Naive thymus-derived CD8-positive, alpha-beta T cell (primary cell): ENCODE results near the gene C1orf159. TPM values are rescaled to one million over a fixed set of nuclear protein-coding genes. Genes with fewer than 3 reads are reported as not detected.
A peak's percentile ranks its signal among the peaks of the same experiment; 100 is the strongest.
"Not testable (repeated sequence)": the region's sequence is repeated elsewhere in the genome, so short reads cannot be mapped to it uniquely, and the experiment has no call there.

Source experiments
- ATAC-seq, 2 donors: fragments of 150-1000 bp; cut with Tn5 transposase in 1 of 2; sonication (Bioruptor Pico), chemical (Tn5 transposase) in 1 of 2; 1 replicate in 1 of 2; 2 replicates in 1 of 2; pipeline ENCODE4 v1.10.0; 2021; ENCODE audit warnings: mild to moderate bottlenecking in 2 of 2, moderate library complexity in 2 of 2
- POLR2A ChIA-PET: fragments of 350-600 bp; sonication (Branson Sonifier 250); formaldehyde crosslinking; loops from one replicate; lab custom pipeline; 2021; ENCODE audit warnings: antibody characterized with exemption; lab: Charles Lee
- DNase-seq, 10 donors: peaks; one replicate each; pipeline versions ENCODE4 v3.0.0 to v3.0.0-alpha.2; 2020 to 2022
- H3K27ac Mint-ChIP-seq, 10 donors: one replicate each; pipeline ENCODE4 v1.8.0; 2020 to 2022; ENCODE audit warnings: mild to moderate bottlenecking in 10 of 10, mixed read lengths in 10 of 10, moderate library complexity in 4 of 10, inconsistent platforms in 1 of 10
- H3K27me3 Mint-ChIP-seq, 5 donors: one replicate each; pipeline ENCODE4 v1.8.0; 2021 to 2022; ENCODE audit warnings: mixed read lengths in 5 of 5
- H3K36me3 Mint-ChIP-seq, 3 donors: one replicate each; pipeline ENCODE4 v1.8.0; 2020 to 2022; ENCODE audit warnings: mixed read lengths in 3 of 3, mild to moderate bottlenecking in 2 of 3, inconsistent platforms in 1 of 3
- H3K4me1 Mint-ChIP-seq, 4 donors: one replicate each; pipeline ENCODE4 v1.8.0; 2021 to 2022; ENCODE audit warnings: mixed read lengths in 4 of 4
- H3K4me3 Mint-ChIP-seq, 10 donors: one replicate each; pipeline ENCODE4 v1.8.0; 2020 to 2022; ENCODE audit warnings: mild to moderate bottlenecking in 10 of 10, mixed read lengths in 10 of 10, moderate library complexity in 6 of 10, inconsistent platforms in 1 of 10
- H3K9me3 Mint-ChIP-seq, 9 donors: one replicate each; pipeline ENCODE4 v1.8.0; 2020 to 2022; ENCODE audit warnings: mixed read lengths in 9 of 9, mild to moderate bottlenecking in 3 of 9, inconsistent platforms in 1 of 9, moderate library complexity in 1 of 9
- polyA plus RNA-seq, 3 donors: library from polyadenylated mRNA; unstranded; fragments of 300-500 nt; fragmentation: Illumina TruSeq; gene quantifications; one replicate each; pipeline ENCODE4 v1.2.3, GENCODE V29; 2021
- total RNA-seq, 8 experiments: library from RNA in 2 of 8; stranded (reverse) in 2 of 8; gene quantifications; one replicate each; pipeline ENCODE4 v1.2.3 and lab custom pipeline; 2021 to 2026

The C1orf159 gene
- total and polyA plus RNA-seq, 5 experiments from 2014 or later, result 3.2 to 26.5 (median 10.7) TPM

DNA sequence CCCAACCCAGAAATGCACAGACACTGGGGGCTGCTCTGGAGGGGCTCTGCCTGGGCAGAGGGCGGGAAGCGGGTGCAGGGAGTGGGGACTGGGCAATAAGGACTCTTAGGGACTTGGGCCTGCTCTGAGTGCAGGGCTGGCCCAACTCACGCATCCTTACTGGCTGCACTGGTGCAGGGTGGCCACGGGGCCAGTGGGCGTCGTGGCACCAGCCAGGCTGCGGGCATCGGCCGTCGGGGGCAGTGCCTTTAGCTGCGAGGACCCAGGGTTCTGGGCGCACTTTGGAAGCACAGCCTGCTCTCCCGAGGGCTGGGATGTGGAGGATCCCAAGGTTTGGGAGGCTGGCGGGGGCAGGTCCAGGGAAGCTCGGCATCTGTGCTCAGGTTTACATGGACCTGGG lies 30.7 kb upstream of the C1orf159 start:
- peak overlapping the region in 3 of 10 donors; percentile 40 to 76 (median 72) for H3K27ac Mint-ChIP-seq
- H3K4me3 Mint-ChIP-seq, result no peak overlapping the region
- H3K4me1 Mint-ChIP-seq, result peaks cover 4 to 27% (median 19%) of the 10 kb centered on the region in 4 donors
- no peaks in the 10 kb centered on the region for H3K27me3 Mint-ChIP-seq
- no peaks in the 10 kb centered on the region for H3K9me3 Mint-ChIP-seq
- no peaks in the 10 kb centered on the region for H3K36me3 Mint-ChIP-seq
- no peak for DNase-seq
- POLR2A ChIA-PET, result interaction anchor here (0.7 to 1.1 kb wide), 3 partner anchors 9 to 13 kb away, joined by 3 read pairs; no protein-coding TSS in a partner anchor
- ATAC-seq, result no peak

- DNase-seq, result no peak
- no peak for ATAC-seq
- H3K27ac Mint-ChIP-seq, result peak overlapping the region in 2 of 10 donors; percentile 40 to 65
- no peaks in the 10 kb centered on the region for H3K9me3 Mint-ChIP-seq
- peaks cover 4 to 29% (median 19%) of the 10 kb centered on the region in 4 donors for H3K4me1 Mint-ChIP-seq
- peak overlapping the region in 1 of 10 donors; percentile 19 for H3K4me3 Mint-ChIP-seq
- POLR2A ChIA-PET, result interaction anchor here (0.7 to 1.1 kb wide), 3 partner anchors 8 to 13 kb away, joined by 3 read pairs; no protein-coding TSS in a partner anchor
- no peaks in the 10 kb centered on the region for H3K36me3 Mint-ChIP-seq
- no peaks in the 10 kb centered on the region for H3K27me3 Mint-ChIP-seq
These were observed 30.1 kb upstream of the C1orf159 start for GRCh38 chr1:1146026-1146425.

DNA sequence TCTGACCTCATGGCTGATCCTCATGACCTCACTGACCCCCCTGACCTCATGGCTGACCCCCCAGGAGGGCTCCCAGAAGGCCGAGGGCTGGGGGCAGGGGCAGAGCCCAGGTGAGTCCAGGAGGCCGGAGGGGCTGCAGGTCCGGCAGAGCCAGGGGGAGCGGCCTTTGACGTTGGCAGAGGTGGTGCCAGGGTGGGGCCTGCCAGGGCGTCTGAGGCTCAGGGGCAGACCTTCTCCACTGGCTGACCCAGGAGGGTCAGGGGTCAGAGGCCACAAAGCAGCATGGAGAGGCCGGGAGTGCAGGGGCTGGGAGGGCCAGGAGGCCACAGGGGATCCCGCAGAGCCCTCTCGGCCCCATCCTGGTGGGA lies 29.6 kb upstream of the C1orf159 start:
- ATAC-seq, result no peak
- Mint-ChIP-seq H3K36me3 (no peaks in the 10 kb centered on the region), H3K4me1 (peaks cover 4 to 29% (median 19%) of the 10 kb centered on the region in 4 donors), H3K27me3 (no peaks in the 10 kb centered on the region), H3K9me3 (no peaks in the 10 kb centered on the region), H3K27ac (peak overlapping the region in 6 of 10 donors; percentile 32 to 87 (median 61)), H3K4me3 (peak overlapping the region in 2 of 10 donors; percentile 15 to 38)
- no peak for DNase-seq
- POLR2A ChIA-PET, result interaction anchor here (1.1 to 2.6 kb wide), 2 partner anchors 12 to 14 kb away, joined by 3 to 10 read pairs; no protein-coding TSS in a partner anchor

DNA sequence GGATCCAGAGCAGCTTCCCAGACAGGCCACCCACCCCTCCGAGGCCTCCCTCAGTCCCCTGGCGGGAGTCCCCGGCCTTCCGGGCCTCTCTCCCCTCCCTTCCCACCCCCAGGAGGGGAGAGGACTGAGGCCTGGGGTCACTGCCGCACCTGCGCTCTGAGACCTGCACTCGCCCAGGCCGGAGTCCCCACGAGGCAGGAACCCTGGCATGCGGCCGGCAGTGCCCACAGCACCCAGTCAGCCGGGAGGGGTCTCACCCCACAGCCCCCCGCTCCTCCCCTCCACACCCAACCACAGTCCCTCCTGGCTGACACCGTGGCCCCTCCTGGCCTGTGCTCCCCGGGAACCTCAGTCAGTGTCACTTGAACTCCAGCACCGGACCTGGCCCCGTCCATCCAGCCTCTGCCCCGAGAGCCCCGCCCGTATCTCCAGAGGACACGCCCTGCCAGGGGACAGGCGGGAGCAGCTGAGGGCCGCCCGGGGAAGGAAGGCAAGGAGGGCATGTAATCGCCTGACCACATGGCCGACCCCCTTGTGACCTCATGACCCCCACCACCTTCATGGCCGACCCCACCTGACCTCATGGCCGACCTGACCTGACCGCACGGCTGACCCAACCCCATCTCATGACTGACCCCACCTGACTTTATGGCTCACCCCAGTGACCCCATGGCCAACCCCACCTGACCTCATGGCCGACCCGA lies 29.1 kb upstream of the C1orf159 start:
- Mint-ChIP-seq H3K27ac (peak overlapping the region in 8 of 10 donors; percentile 32 to 95 (median 56)), H3K36me3 (no peaks in the 10 kb centered on the region), H3K4me1 (peaks cover 4 to 29% (median 19%) of the 10 kb centered on the region in 4 donors), H3K27me3 (no peaks in the 10 kb centered on the region), H3K9me3 (no peaks in the 10 kb centered on the region), H3K4me3 (peak overlapping the region in 2 of 10 donors; percentile 15 to 69)
- no peak for ATAC-seq
- POLR2A ChIA-PET, result interaction anchor here (2.6 kb wide), 1 partner anchor 12 kb away, joined by 10 read pairs; no protein-coding TSS in a partner anchor
- DNase-seq, result no peak

GRCh38 chr1:1144122-1144842 lies 28.4 kb upstream of the C1orf159 start:
- POLR2A ChIA-PET, result interaction anchor here (2.6 kb wide), 1 partner anchor 13 kb away, joined by 10 read pairs; no protein-coding TSS in a partner anchor
- Mint-ChIP-seq H3K36me3 (no peaks in the 10 kb centered on the region), H3K27ac (peak overlapping the region; percentile 93 to 98 (median 96)), H3K4me3 (peak overlapping the region; percentile 28 to 83 (median 61)), H3K27me3 (no peaks in the 10 kb centered on the region), H3K4me1 (peaks cover 4 to 29% (median 19%) of the 10 kb centered on the region in 4 donors), H3K9me3 (no peaks in the 10 kb centered on the region)
- peak; percentile 51 to 87 (median 66) for DNase-seq
- ATAC-seq, result peak; percentile 94 to 99

- ATAC-seq (peak in 1 of 2 donors; percentile 1), DNase-seq (no peak)
- Mint-ChIP-seq H3K36me3 (no peaks in the 10 kb centered on the region), H3K27me3 (no peaks in the 10 kb centered on the region), H3K4me3 (peak overlapping the region in 8 of 10 donors; percentile 45 to 69 (median 61)), H3K4me1 (peaks cover 4 to 32% (median 20%) of the 10 kb centered on the region in 4 donors), H3K9me3 (no peaks in the 10 kb centered on the region), H3K27ac (peak overlapping the region; percentile 93 to 98 (median 96))
- POLR2A ChIA-PET, result interaction anchor here (0.5 to 2.6 kb wide), 2 partner anchors 14 to 66 kb away, joined by 3 to 10 read pairs; no protein-coding TSS in a partner anchor
These were observed 27.7 kb upstream of the C1orf159 start for GRCh38 chr1:1143636-1144035.

DNA sequence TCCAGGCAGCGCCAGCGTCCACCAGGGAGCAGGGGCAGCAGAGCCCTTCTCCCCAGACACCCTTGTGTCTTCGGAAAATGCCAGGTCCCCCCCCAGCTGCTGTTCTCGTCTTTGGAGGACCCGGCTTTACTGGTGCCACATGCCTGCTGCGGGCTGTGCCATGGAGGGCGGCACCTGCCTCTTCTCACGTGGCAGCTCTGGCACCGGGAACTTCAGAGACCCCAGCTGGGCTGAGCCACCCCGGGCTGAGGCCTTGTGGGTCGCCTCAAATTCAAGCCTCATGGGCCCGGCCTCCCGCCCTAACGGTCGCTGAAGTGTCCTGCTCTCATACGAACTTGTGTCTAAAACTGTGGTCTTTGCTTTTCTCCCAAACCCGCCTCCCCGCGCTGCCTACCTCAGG lies 27.0 kb upstream of the C1orf159 start:
- H3K27ac Mint-ChIP-seq, result peak overlapping the region in 6 of 10 donors; percentile 41 to 97 (median 83)
- no peak overlapping the region for H3K4me3 Mint-ChIP-seq
- H3K4me1 Mint-ChIP-seq, result peaks cover 4 to 40% (median 25%) of the 10 kb centered on the region in 4 donors
- H3K36me3 Mint-ChIP-seq, result no peaks in the 10 kb centered on the region
- H3K27me3 Mint-ChIP-seq, result no peaks in the 10 kb centered on the region
- POLR2A ChIA-PET, result no interaction called here
- DNase-seq (no peak), ATAC-seq (no peak)
- H3K9me3 Mint-ChIP-seq, result no peaks in the 10 kb centered on the region

- peak overlapping the region in 8 of 10 donors; percentile 6 to 84 (median 72) for H3K27ac Mint-ChIP-seq
- peak overlapping the region in 3 of 10 donors; percentile 7 to 33 (median 20) for H3K4me3 Mint-ChIP-seq
- DNase-seq, H3K36me3 Mint-ChIP-seq, H3K9me3 Mint-ChIP-seq, H3K27me3 Mint-ChIP-seq, POLR2A ChIA-PET, ATAC-seq: not testable (repeated sequence)
- peaks cover 5 to 43% (median 28%) of the 10 kb centered on the region in 4 donors for H3K4me1 Mint-ChIP-seq
These were observed 26.5 kb upstream of the C1orf159 start for GRCh38 chr1:1142352-1142751.

- Mint-ChIP-seq H3K36me3 (no peaks in the 10 kb centered on the region), H3K9me3 (no peaks in the 10 kb centered on the region), H3K4me1 (peaks cover 6 to 43% (median 29%) of the 10 kb centered on the region in 4 donors), H3K4me3 (peak overlapping the region in 2 of 10 donors; percentile 7 to 33), H3K27ac (peak overlapping the region in 5 of 10 donors; percentile 35 to 84 (median 72)), H3K27me3 (no peaks in the 10 kb centered on the region)
- POLR2A ChIA-PET, result no interaction called here
- DNase-seq (no peak), ATAC-seq (no peak)
These were observed 26.0 kb upstream of the C1orf159 start for GRCh38 chr1:1141911-1142250.

GRCh38 chr1:1141244-1141910 lies 25.5 kb upstream of the C1orf159 start:
- Mint-ChIP-seq H3K27ac (peak overlapping the region in 1 of 10 donors; percentile 48), H3K4me1 (peaks cover 7 to 45% (median 31%) of the 10 kb centered on the region in 4 donors), H3K36me3 (no peaks in the 10 kb centered on the region), H3K9me3 (no peaks in the 10 kb centered on the region), H3K4me3 (peak overlapping the region in 1 of 10 donors; percentile 7), H3K27me3 (no peaks in the 10 kb centered on the region)
- POLR2A ChIA-PET, result no interaction called here
- ATAC-seq (no peak), DNase-seq (no peak)

DNA sequence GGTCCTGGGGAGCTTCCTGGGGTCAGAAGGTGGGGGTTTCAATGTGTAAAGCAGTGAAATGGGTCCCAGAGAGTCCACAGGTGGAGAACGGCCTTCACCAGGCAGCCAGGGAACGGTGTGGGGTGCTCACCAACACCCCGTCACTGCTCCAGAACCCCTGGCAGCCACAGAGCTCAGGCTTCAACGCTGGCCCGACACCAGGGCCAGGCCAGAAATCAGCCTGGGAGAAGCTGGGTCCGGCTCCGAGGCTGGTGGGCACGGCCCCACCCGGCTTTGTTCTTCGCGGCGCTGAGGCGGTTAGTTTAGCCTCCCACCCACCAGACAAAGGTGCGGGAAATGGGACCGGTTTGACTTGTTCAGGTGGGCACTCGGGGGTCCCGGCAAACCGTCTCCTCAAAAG lies 24.8 kb upstream of the C1orf159 start:
- Mint-ChIP-seq H3K27ac (no peak overlapping the region), H3K36me3 (no peaks in the 10 kb centered on the region), H3K4me1 (peaks cover 9 to 51% (median 35%) of the 10 kb centered on the region in 4 donors), H3K27me3 (no peaks in the 10 kb centered on the region), H3K9me3 (no peaks in the 10 kb centered on the region), H3K4me3 (no peak overlapping the region)
- DNase-seq (no peak), ATAC-seq (no peak)
- POLR2A ChIA-PET, result no interaction called here
